Measurements from ENCODE around the gene COL5A1. TPM values are rescaled to one million over a fixed set of nuclear protein-coding genes. Genes with fewer than 3 reads are reported as not detected.

The COL5A1 gene
- polyA plus RNA-seq, 1 donor (not counting 4 experiments of a cell fraction or from before 2014, with no cell fraction given), result 3.1 TPM

DNA sequence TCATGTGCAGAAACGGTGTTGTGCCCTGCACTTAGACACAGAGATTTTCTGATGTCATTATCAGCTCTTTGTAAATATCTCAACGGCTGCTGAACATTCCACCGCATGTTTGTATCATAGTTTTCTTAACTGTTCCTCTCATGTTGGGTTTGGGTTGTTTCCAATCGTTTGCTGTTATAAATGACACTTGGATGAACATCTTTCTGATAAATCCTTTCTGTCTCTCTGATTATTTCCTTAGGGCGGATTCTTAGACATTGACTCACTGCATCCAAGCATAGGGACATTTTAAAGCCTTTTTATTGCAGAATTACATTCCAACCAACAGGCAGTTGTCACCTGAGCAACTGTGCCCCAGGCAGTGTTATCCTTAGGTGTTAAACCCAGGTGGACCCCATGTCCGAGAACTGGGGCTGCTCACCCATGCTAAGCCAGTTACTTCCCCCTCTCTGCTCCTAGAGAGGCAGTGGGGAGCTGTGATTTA lies 28.5 kb downstream of the COL5A1 start:
- no peak overlapping the region for H3K27ac ChIP-seq (ENCODE audit: control insufficient read depth, insufficient read depth, low read length)
- H3K27me3 ChIP-seq (ENCODE audit: control insufficient read depth, extremely low read depth, insufficient read depth, low read length), result no peaks in the 10 kb centered on the region
- DNase-seq (ENCODE audit: low read depth, low spot score) (peak; percentile 81), FAIRE-seq (peak; percentile 80)
- no peaks in the 10 kb centered on the region for H3K79me2 ChIP-seq (ENCODE audit: control insufficient read depth, insufficient read depth, low read length)
- H3K9me3 ChIP-seq (ENCODE audit: control insufficient read depth, low read depth, low read length), result no peaks in the 10 kb centered on the region
- no peak overlapping the region for H3K4me3 ChIP-seq (ENCODE audit: control insufficient read depth in 2 of 3, extremely low read depth in 1 of 3, insufficient read depth in 2 of 3, low read depth in 1 of 3, low read length in 3 of 3)
- peaks cover 28% of the 10 kb centered on the region for H3K4me1 ChIP-seq (ENCODE audit: control insufficient read depth, extremely low read depth, insufficient read depth, low read length)
- dilution Hi-C loops (cut with MboI; ENCODE audit: extremely low pct_ligation_motif_present, low sequenced_read_pairs), result no loop called here
- no peak overlapping the region for H2AFZ ChIP-seq (ENCODE audit: control insufficient read depth, low read length)
- H4K20me1 ChIP-seq (ENCODE audit: control insufficient read depth, extremely low read depth, insufficient read depth, low read length), result peaks cover 4% of the 10 kb centered on the region
- H3K9ac ChIP-seq (ENCODE audit: control insufficient read depth, extremely low read depth, insufficient read depth, low read length), result no peak overlapping the region
- H3K4me2 ChIP-seq (ENCODE audit: control insufficient read depth, extremely low read depth, insufficient read depth, low read depth, low read length), result peak overlapping the region; percentile 0
- peaks cover 2% of the 10 kb centered on the region for H3K9me1 ChIP-seq (ENCODE audit: control insufficient read depth, extremely low read depth, insufficient read depth, low read length)
- TF ChIP-seq, protein P1, sequence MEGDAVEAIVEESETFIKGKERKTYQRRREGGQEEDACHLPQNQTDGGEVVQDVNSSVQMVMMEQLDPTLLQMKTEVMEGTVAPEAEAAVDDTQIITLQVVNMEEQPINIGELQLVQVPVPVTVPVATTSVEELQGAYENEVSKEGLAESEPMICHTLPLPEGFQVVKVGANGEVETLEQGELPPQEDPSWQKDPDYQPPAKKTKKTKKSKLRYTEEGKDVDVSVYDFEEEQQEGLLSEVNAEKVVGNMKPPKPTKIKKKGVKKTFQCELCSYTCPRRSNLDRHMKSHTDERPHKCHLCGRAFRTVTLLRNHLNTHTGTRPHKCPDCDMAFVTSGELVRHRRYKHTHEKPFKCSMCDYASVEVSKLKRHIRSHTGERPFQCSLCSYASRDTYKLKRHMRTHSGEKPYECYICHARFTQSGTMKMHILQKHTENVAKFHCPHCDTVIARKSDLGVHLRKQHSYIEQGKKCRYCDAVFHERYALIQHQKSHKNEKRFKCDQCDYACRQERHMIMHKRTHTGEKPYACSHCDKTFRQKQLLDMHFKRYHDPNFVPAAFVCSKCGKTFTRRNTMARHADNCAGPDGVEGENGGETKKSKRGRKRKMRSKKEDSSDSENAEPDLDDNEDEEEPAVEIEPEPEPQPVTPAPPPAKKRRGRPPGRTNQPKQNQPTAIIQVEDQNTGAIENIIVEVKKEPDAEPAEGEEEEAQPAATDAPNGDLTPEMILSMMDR (optimal IDR thresholded peaks at IDR 0.05 in 1 of 3, IDR thresholded peaks at IDR 0.05 in 1 of 3, conservative IDR thresholded peaks at IDR 0.05 in 1 of 3; ENCODE audit: extremely low read depth in 1 of 3, insufficient read depth in 2 of 3, low read length in 3 of 3), result no peak
- TF ChIP-seq EZH2 (IDR thresholded peaks at IDR 0.05; ENCODE audit: low read length), result no peak
- no peaks in the 10 kb centered on the region for H3K36me3 ChIP-seq (ENCODE audit: control insufficient read depth in 2 of 2, extremely low read depth in 1 of 2, insufficient read depth in 2 of 2, low read length in 2 of 2)

DNA sequence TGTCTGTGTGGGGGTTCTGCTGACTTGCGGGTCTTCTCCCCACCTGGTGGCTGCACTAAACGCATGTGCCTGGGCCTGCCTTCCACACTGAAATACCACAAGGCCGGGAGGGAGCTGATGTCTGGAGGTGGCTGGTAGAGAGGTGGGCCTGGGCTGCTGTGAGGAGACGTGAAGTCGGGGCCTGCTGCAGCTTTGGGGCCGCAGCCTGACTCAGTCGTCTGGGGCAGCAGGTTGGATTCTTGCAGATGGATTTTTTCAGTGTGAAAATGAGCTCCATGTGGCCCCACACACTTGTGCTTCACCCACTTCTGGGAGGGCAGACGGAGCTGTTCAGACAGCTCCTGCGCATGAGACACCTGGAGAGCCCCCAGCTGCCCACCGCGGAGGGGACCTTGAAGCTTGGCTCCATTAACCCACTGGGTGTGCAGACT lies 29.3 kb downstream of the COL5A1 start:
- no peak overlapping the region for H2AFZ ChIP-seq (ENCODE audit: control insufficient read depth, low read length)
- H3K27ac ChIP-seq (ENCODE audit: control insufficient read depth, insufficient read depth, low read length), result no peak overlapping the region
- no peaks in the 10 kb centered on the region for H3K27me3 ChIP-seq (ENCODE audit: control insufficient read depth, extremely low read depth, insufficient read depth, low read length)
- no peak overlapping the region for H3K4me3 ChIP-seq (ENCODE audit: control insufficient read depth in 2 of 3, extremely low read depth in 1 of 3, insufficient read depth in 2 of 3, low read depth in 1 of 3, low read length in 3 of 3)
- H3K9ac ChIP-seq (ENCODE audit: control insufficient read depth, extremely low read depth, insufficient read depth, low read length), result no peak overlapping the region
- no peaks in the 10 kb centered on the region for H3K79me2 ChIP-seq (ENCODE audit: control insufficient read depth, insufficient read depth, low read length)
- H4K20me1 ChIP-seq (ENCODE audit: control insufficient read depth, extremely low read depth, insufficient read depth, low read length), result peaks cover 4% of the 10 kb centered on the region
- TF ChIP-seq EZH2 (IDR thresholded peaks at IDR 0.05; ENCODE audit: low read length), result no peak
- TF ChIP-seq, protein P1 (optimal IDR thresholded peaks at IDR 0.05 in 1 of 3, IDR thresholded peaks at IDR 0.05 in 1 of 3, conservative IDR thresholded peaks at IDR 0.05 in 1 of 3; ENCODE audit: extremely low read depth in 1 of 3, insufficient read depth in 2 of 3, low read length in 3 of 3), result no peak
- H3K4me1 ChIP-seq (ENCODE audit: control insufficient read depth, extremely low read depth, insufficient read depth, low read length), result peaks cover 28% of the 10 kb centered on the region
- DNase-seq (ENCODE audit: low read depth, low spot score) (no peak), FAIRE-seq (no peak)
- no peaks in the 10 kb centered on the region for H3K9me3 ChIP-seq (ENCODE audit: control insufficient read depth, low read depth, low read length)
- H3K4me2 ChIP-seq (ENCODE audit: control insufficient read depth, extremely low read depth, insufficient read depth, low read depth, low read length), result no peak overlapping the region
- no peaks in the 10 kb centered on the region for H3K36me3 ChIP-seq (ENCODE audit: control insufficient read depth in 2 of 2, extremely low read depth in 1 of 2, insufficient read depth in 2 of 2, low read length in 2 of 2)
- dilution Hi-C loops (cut with MboI; ENCODE audit: extremely low pct_ligation_motif_present, low sequenced_read_pairs), result no loop called here
- peaks cover 2% of the 10 kb centered on the region for H3K9me1 ChIP-seq (ENCODE audit: control insufficient read depth, extremely low read depth, insufficient read depth, low read length)
